Activated T-helper 1 cell treated with Interleukin-2 at 50 U/mL for 16 hours (primary cell): ENCODE data around the gene TM9SF2.

Source experiments
- DNase-seq: peaks from one replicate; pipeline ENCODE4 v3.0.0-alpha.2; 2020; ENCODE audit warnings: low read depth

TM9SF2 gene

GRCh38 chr13:99495466-99496183 is 5.6 kb upstream of the TM9SF2 start:
- no peak for DNase-seq

- DNase-seq, result peak; percentile 50
These were observed 4.8 kb upstream of the TM9SF2 start for GRCh38 chr13:99496184-99497142.

GRCh38 chr13:99498171-99499161 is 2.8 kb upstream of the TM9SF2 start:
- DNase-seq, result peak; percentile 95

GRCh38 chr13:99500839-99501183 is 461 bp upstream of the TM9SF2 start:
- no peak for DNase-seq

GRCh38 chr13:99501848-99502301 is 603 bp downstream of the TM9SF2 start:
- no peak for DNase-seq

- DNase-seq, result no peak
These were observed 4.6 kb downstream of the TM9SF2 start for GRCh38 chr13:99505814-99506269.

GRCh38 chr13:99506634-99507033 is 5.4 kb downstream of the TM9SF2 start:
- no peak for DNase-seq

GRCh38 chr13:99507054-99507453 is 5.8 kb downstream of the TM9SF2 start:
- no peak for DNase-seq

- no peak for DNase-seq
These were observed 6.3 kb downstream of the TM9SF2 start for GRCh38 chr13:99507551-99507950.

- DNase-seq, result no peak
These were observed 6.7 kb downstream of the TM9SF2 start for GRCh38 chr13:99507986-99508385.

- DNase-seq, result no peak
These were observed 8.2 kb downstream of the TM9SF2 start for GRCh38 chr13:99509479-99509878.

- DNase-seq, result no peak
These were observed 13.5 kb downstream of the TM9SF2 start for GRCh38 chr13:99514801-99515200.

- DNase-seq, result no peak
These were observed 15.1 kb downstream of the TM9SF2 start for GRCh38 chr13:99516153-99516929.

- no peak for DNase-seq
These were observed 16.3 kb downstream of the TM9SF2 start for GRCh38 chr13:99517577-99517976.

GRCh38 chr13:99517984-99518383 is 16.7 kb downstream of the TM9SF2 start:
- DNase-seq, result no peak

- no peak for DNase-seq
These were observed 21.0 kb downstream of the TM9SF2 start for GRCh38 chr13:99522298-99522697.

GRCh38 chr13:99523838-99524237 is 22.6 kb downstream of the TM9SF2 start:
- DNase-seq, result no peak

- DNase-seq, result no peak
These were observed 24.7 kb downstream of the TM9SF2 start for GRCh38 chr13:99525967-99526366.

GRCh38 chr13:99526549-99526948 is 25.3 kb downstream of the TM9SF2 start:
- no peak for DNase-seq

- DNase-seq, result no peak
These were observed 26.0 kb downstream of the TM9SF2 start for GRCh38 chr13:99527301-99527700.

GRCh38 chr13:99528547-99528946 is 27.3 kb downstream of the TM9SF2 start:
- DNase-seq, result no peak
